Prostate gland (tissue), 2 donors: ENCODE results near the gene OR1I1.

ENCODE experiments used
- CTCF ChIP-seq, 4 experiments: fragments of 200-600 bp in 2 of 4; fragments of 450-650 bp in 2 of 4; sonication (generic) in 2 of 4; IDR thresholded peaks; 1 replicate in 3 of 4; 2 replicates in 1 of 4; pipeline ENCODE4 v1.5.1; 2016 to 2019; ENCODE audit warnings: antibody characterized with exemption in 4 of 4, mild to moderate bottlenecking in 2 of 4, moderate library complexity in 2 of 4
- POLR2A ChIP-seq: fragments of 450-650 bp; IDR thresholded peaks from one replicate; pipeline ENCODE4 v1.6.1; 2016; ENCODE audit warnings: antibody characterized with exemption, mild to moderate bottlenecking

DNA sequence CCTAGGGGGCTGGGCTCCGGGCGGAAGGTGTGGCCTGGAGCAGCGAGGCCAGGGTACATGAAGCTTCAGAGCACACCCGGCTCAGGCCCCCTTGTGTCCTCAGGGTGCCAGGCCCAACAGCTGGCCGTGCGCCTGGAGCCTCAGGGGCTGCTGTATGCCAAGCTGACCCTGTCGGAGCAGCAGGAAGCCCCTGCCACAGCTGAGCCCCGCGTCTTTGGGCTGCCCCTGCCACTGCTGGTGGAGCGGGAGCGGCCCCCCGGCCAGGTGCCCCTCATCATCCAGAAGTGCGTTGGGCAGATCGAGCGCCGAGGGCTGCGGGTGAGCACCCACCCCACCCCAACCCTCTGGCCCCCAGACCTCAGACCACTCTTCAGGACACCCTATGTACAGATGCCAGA is 28.4 kb downstream of the OR1I1 start:
- TF ChIP-seq POLR2A (no peak), CTCF (IDR thresholded peaks at IDR 0.05) (no peak)
